Measurements from ENCODE around the gene DEXI. TPM values are rescaled to one million over a fixed set of nuclear protein-coding genes. Genes with fewer than 3 reads are reported as not detected.

Gene DEXI
- total RNA-seq, 1 donor = 40.2 TPM

DNA sequence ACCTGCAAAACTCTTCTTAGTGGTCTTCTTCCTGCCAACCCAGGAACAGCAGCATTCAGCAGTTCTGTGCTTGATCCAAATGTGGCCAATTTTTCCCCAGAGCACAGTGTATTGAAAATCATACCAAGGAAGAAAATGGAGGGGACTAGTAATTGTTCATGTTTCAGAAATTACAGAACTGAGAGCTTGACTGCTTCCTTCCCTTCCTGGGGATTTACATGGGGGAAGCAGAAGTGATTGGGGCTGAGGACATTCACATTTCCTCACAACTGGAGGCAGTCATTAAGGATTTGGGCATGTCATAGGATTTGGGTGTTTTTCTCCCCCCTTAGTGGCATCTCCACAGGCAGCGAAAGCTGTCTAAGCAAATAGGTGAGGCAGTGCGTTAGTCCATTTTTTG, 45.5 kb downstream of the DEXI start:
- DNase-seq (ENCODE audit: low read depth) = no peak
- TF ChIP-seq, protein P1, sequence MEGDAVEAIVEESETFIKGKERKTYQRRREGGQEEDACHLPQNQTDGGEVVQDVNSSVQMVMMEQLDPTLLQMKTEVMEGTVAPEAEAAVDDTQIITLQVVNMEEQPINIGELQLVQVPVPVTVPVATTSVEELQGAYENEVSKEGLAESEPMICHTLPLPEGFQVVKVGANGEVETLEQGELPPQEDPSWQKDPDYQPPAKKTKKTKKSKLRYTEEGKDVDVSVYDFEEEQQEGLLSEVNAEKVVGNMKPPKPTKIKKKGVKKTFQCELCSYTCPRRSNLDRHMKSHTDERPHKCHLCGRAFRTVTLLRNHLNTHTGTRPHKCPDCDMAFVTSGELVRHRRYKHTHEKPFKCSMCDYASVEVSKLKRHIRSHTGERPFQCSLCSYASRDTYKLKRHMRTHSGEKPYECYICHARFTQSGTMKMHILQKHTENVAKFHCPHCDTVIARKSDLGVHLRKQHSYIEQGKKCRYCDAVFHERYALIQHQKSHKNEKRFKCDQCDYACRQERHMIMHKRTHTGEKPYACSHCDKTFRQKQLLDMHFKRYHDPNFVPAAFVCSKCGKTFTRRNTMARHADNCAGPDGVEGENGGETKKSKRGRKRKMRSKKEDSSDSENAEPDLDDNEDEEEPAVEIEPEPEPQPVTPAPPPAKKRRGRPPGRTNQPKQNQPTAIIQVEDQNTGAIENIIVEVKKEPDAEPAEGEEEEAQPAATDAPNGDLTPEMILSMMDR (IDR thresholded peaks at IDR 0.05; ENCODE audit: insufficient read depth, low read depth, low read length) = no peak
- H3K4me3 ChIP-seq (ENCODE audit: low read depth, low read length) = no peak overlapping the region

DNA sequence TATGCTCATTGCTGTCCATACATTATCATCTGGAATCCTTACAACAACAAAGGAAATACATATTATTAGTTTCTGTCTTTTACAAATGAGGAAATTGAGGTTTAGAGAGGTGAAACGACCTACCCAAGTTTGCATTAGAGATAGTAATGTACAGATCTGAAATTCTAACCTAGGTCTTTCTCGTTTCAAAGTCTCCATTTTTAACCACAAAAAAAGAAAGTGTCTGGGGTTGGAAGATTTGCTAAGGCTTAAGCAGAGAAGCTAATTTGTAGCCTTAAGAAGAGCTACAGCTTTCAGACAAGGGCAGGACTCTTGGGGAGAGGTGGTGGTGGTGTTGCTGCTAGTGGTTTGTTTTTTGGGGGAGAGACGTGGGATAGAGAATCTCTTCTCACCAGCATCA, 46.1 kb downstream of the DEXI start:
- no peak for DNase-seq (ENCODE audit: low read depth)
- TF ChIP-seq, protein P1 (IDR thresholded peaks at IDR 0.05; ENCODE audit: insufficient read depth, low read depth, low read length) = no peak
- H3K4me3 ChIP-seq (ENCODE audit: low read depth, low read length) = no peak overlapping the region

DNA sequence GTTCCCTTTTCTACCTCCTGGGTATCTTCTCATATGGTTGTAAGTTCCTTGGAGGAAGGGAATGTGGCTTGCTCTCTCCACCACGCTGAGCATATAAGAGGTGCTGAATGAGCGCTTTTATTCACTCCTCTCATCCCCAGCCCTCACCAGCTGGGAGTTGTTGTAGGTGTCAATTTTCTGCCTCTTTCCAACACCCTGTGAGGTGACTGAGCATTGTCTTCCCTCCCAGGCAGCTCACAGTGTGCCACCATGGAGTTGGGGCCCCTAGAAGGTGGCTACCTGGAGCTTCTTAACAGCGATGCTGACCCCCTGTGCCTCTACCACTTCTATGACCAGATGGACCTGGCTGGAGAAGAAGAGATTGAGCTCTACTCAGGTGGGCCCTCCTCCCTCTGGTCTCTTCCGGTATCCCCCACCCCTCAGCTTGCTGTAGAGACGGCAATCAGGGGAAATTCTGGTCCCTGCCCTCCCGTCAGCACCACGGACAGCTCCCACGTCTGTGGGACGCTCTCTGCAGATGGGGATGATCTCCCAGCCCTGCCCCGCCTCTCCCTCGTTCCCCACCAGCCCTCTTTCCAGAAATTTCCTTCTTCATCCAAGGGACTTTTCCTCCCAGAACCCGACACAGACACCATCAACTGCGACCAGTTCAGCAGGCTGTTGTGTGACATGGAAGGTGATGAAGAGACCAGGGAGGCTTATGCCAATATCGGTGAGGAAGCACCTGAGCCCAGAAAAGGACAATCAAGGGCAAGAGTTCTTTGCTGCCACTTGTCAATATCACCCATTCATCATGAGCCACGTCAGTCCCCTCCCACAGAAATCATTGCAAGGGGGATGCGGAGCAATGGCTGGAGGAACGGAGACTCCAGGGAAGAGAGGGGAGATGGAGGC, 47.0 kb downstream of the DEXI start:
- H3K4me3 ChIP-seq (ENCODE audit: low read depth, low read length) = no peak overlapping the region
- DNase-seq (ENCODE audit: low read depth) = peak; percentile 45
- TF ChIP-seq, protein P1 (IDR thresholded peaks at IDR 0.05; ENCODE audit: insufficient read depth, low read depth, low read length) = no peak

DNA sequence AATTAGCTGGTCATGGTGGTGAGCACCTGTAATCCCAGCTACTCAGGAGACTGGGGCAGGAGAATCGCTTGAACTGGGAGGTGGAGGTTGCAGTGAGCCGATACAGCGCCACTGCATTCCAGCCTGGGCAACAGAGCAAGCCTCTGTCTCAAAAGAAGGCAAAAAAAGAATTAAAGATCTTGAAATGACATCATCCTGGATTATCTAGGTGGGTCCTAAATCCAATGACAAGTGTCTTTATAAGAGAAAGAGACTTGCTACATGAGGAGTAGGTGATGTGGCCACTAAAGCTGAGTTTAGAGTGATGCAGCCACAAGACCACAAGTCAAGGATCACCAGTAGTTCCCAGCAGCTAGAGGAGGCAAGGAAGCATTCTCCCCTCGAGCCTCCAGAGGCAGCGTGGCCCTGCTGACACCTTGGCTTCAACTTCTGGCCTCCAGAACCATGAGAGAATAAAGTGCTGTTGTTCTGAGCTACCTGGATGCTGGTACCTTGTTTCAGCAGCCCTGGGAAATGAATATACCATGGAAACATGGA, 49.4 kb downstream of the DEXI start:
- TF ChIP-seq, protein P1 (IDR thresholded peaks at IDR 0.05; ENCODE audit: insufficient read depth, low read depth, low read length) = no peak
- no peak overlapping the region for H3K4me3 ChIP-seq (ENCODE audit: low read depth, low read length)
- DNase-seq (ENCODE audit: low read depth) = no peak

DNA sequence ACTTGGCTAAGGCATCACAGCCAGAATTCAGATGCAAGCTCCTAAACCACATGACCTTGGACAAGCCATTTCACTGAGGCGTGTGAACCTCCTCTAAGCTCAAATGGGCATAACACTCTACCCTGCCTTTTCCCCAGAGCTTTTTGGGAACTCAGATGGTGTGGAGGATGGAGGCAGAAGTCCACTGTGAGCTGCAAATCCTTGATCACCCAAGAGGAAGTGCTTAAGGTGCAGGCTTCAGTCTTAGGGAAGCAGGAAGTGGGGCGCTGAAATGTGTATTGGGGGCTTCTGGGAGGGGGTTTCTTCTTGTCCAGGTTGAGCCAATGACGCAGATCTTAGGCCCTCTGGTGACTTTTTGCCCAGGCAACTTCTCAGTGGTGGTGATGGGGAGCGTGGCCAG, 52.4 kb downstream of the DEXI start:
- H3K4me3 ChIP-seq (ENCODE audit: low read depth, low read length) = no peak overlapping the region
- TF ChIP-seq, protein P1 (IDR thresholded peaks at IDR 0.05; ENCODE audit: insufficient read depth, low read depth, low read length) = no peak
- DNase-seq (ENCODE audit: low read depth) = no peak

DNA sequence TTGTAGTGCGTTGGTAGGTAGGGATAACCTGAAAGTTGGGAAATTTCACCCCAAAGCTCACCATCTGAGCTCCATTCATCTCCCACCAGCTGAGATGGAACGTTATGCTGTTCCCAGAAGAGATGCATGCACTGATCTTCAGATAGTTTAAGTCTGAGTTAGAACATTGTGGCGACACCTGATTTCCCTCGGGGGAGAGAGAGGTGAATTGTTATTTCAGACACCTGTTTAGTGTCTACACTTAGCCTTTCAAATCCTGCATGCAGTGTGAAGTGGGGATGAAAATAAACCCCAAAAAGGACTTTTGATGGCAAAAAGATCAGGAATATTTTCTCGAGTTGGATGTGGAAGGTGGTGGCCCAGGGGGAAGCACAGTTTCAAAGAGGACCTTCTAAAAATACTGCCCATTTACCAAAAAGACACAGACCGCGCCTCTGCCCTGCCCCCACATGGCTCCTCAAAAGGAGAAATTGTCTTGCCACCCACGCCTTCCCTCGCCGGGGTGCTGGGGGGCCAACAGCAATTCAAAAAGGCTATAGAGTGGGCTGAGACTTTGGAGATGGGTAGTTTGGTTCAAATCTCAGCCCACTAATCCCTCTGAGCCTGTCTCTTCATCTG, 53.8 kb downstream of the DEXI start:
- TF ChIP-seq, protein P1 (IDR thresholded peaks at IDR 0.05; ENCODE audit: insufficient read depth, low read depth, low read length) = no peak
- H3K4me3 ChIP-seq (ENCODE audit: low read depth, low read length) = no peak overlapping the region
- DNase-seq (ENCODE audit: low read depth) = no peak
